Neural progenitor cell (in vitro differentiated cells): ENCODE measurements around the gene FARS2.

ENCODE experiments used
- CTCF ChIP-seq: fragments of 200-600 bp; sonication (generic); IDR thresholded peaks from 2 replicates; pipeline ENCODE4 v1.5.1; 2017; ENCODE audit warnings: antibody characterized with exemption, mild to moderate bottlenecking
- EZH2 ChIP-seq: fragments of 200-600 bp; sonication (generic); IDR thresholded peaks from 2 replicates; pipeline ENCODE4 v1.6.1; 2017; ENCODE audit warnings: antibody characterized with exemption, mild to moderate bottlenecking, moderate library complexity
- EZH2phosphoT487 ChIP-seq: fragments of 200-600 bp; sonication (generic); IDR thresholded peaks from 2 replicates; pipeline ENCODE4 v1.6.1; 2017; ENCODE audit warnings: antibody characterized with exemption

- TF ChIP-seq CTCF (no peak), EZH2 (no peak), EZH2phosphoT487 (no peak)
Observed at GRCh38 chr6:5662797-5663196, 401.5 kb downstream of the FARS2 start.
